ENCODE results near the gene LDLRAP1.

Gene LDLRAP1

GRCh38 chr1:25611843-25612242 is 68.4 kb downstream of the LDLRAP1 start:
- DNase-seq = no peak

- no peak for DNase-seq
Observed at GRCh38 chr1:25612421-25612820, 69.0 kb downstream of the LDLRAP1 start.

GRCh38 chr1:25613091-25613490 is 69.7 kb downstream of the LDLRAP1 start:
- DNase-seq = no peak

GRCh38 chr1:25614501-25615171 is 71.2 kb downstream of the LDLRAP1 start:
- DNase-seq = no peak

GRCh38 chr1:25615172-25615541 is 71.8 kb downstream of the LDLRAP1 start:
- no peak for DNase-seq

GRCh38 chr1:25615563-25616094 is 72.2 kb downstream of the LDLRAP1 start:
- DNase-seq = no peak

GRCh38 chr1:25616095-25616986 is 72.9 kb downstream of the LDLRAP1 start, which contains the start of gene MAN1C1:
Gene MAN1C1 (plus strand): TSS chr1:25616791. CDS start chr1:25617798, 1,007 bp downstream.
- peak; percentile 77 for DNase-seq

- DNase-seq = peak; percentile 10
Observed at GRCh38 chr1:25616987-25617624, 73.7 kb downstream of the LDLRAP1 start.

GRCh38 chr1:25617625-25618432 is 74.4 kb downstream of the LDLRAP1 start:
- no peak for DNase-seq

- no peak for DNase-seq
Observed at GRCh38 chr1:25618433-25618808, 75.0 kb downstream of the LDLRAP1 start.
